ENCODE data around the gene TTC22. TPM values are rescaled to one million over a fixed set of nuclear protein-coding genes. Genes with fewer than 3 reads are reported as not detected.

Gene TTC22
- total RNA-seq, 1 donor = not detected

DNA sequence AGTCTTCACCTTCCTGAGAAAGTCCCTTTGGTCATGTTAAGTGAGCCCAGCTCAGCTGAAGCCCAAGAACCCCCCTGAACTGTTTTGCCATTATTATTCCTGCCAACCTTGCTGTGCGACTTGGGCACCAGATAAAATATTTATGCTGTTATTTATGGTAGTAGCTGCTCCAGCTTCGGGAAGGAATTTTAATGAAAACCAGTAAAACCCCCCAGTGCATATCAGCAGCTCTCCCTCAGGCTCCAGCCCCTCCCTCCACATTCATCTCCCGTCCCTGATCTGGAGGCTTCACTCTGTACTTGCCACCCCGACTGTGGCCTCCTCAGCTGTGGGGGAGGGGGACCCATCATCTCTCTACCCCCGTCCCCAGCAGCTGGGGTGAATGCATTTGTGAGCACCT is 12.7 kb downstream of the TTC22 start:
- DNase-seq (ENCODE audit: low read depth) = no peak
- TF ChIP-seq, protein P1, sequence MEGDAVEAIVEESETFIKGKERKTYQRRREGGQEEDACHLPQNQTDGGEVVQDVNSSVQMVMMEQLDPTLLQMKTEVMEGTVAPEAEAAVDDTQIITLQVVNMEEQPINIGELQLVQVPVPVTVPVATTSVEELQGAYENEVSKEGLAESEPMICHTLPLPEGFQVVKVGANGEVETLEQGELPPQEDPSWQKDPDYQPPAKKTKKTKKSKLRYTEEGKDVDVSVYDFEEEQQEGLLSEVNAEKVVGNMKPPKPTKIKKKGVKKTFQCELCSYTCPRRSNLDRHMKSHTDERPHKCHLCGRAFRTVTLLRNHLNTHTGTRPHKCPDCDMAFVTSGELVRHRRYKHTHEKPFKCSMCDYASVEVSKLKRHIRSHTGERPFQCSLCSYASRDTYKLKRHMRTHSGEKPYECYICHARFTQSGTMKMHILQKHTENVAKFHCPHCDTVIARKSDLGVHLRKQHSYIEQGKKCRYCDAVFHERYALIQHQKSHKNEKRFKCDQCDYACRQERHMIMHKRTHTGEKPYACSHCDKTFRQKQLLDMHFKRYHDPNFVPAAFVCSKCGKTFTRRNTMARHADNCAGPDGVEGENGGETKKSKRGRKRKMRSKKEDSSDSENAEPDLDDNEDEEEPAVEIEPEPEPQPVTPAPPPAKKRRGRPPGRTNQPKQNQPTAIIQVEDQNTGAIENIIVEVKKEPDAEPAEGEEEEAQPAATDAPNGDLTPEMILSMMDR (IDR thresholded peaks at IDR 0.05; ENCODE audit: insufficient read depth, low read depth, low read length) = no peak
- H3K4me3 ChIP-seq (ENCODE audit: low read depth, low read length) = no peak overlapping the region

DNA sequence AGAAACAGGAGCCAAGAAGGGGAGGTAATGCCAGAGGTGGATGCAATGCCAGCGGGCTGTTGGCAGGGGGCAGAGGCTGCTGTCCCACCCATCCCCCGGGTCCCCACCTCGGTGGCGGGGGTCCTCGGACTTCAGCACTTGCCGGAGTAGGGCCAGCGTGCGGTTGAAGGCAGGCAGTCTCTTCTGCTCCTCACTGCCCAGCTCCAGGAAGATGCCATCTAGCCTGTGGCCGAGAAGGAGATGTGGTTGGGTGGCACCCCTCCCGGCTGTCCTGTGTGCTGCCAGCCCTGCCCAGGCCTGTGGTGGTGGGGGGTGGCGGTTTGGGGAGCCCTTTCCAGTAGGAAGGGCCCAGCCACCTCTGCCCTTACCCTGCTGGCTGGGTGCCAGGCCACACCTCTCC is 13.5 kb downstream of the TTC22 start:
- no peak for DNase-seq (ENCODE audit: low read depth)
- no peak overlapping the region for H3K4me3 ChIP-seq (ENCODE audit: low read depth, low read length)
- TF ChIP-seq, protein P1 (IDR thresholded peaks at IDR 0.05; ENCODE audit: insufficient read depth, low read depth, low read length) = no peak

DNA sequence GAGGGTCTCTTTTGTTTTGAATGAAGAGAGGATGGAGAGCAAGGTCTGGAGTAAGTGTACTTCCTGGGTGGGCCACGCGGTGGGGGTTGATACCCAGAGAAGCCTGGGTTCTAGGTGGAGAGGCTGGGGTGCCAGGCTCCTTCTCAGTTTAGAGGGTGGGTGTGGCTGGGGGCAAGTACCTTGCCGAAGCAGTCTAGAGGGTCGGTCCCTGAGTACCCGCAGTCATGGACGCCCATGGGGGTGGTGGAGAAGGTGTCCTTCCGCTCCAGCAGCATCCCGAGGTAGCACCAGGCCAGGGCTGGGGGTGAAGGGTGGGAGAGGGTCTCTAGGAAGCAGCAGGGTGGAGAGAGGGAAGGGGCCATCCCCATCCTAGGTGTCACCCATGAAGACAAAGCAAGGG is 14.3 kb downstream of the TTC22 start:
- no peak for DNase-seq (ENCODE audit: low read depth)
- TF ChIP-seq, protein P1 (IDR thresholded peaks at IDR 0.05; ENCODE audit: insufficient read depth, low read depth, low read length) = no peak

DNA sequence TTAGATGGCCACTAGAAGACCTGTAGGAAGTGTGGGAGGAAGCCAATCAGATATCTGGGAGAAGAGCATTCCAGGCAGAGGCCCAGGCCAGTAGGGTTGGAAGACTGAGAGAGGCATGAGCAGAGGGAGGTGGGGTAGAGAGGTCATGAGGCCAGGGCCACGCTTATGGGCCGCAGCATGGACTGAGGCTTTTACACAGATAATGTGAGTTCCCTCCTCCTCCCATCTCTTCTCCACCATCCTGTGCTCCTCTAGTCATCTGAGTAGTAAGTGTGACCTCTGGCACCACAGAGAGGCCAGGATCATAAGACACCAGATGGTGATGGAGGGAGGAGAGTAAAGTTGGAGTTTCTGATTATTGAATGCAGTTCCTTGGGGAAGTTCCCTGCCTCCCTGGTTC is 17.1 kb downstream of the TTC22 start:
- TF ChIP-seq, protein P1 (IDR thresholded peaks at IDR 0.05; ENCODE audit: insufficient read depth, low read depth, low read length) = no peak
- DNase-seq (ENCODE audit: low read depth) = no peak
- no peak overlapping the region for H3K4me3 ChIP-seq (ENCODE audit: low read depth, low read length)

More for the DNA sequence above, 14.3 kb downstream of the TTC22 start:
- H3K4me3 ChIP-seq (ENCODE audit: low read depth, low read length) = no peak overlapping the region

DNA sequence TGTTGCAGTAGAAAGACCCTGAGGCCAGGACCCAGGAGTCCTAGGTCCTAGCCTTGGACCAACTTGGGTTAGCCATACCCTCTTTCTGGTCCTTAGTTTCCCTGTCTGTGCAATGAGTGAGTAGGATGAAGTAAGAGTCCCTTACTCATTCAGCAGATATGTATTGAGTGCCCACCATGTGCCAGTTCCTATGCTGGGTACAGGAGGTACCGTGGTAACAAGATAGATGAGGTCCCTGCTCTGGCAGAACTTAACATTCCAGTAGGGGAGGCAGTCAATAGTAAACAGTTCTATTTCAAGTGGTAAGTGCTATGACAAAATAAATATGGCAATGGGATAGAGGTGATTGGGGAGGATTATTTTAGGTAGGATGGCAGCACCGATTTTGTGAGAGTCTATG is 18.5 kb downstream of the TTC22 start:
- TF ChIP-seq, protein P1 (IDR thresholded peaks at IDR 0.05; ENCODE audit: insufficient read depth, low read depth, low read length) = no peak
- no peak overlapping the region for H3K4me3 ChIP-seq (ENCODE audit: low read depth, low read length)
- DNase-seq (ENCODE audit: low read depth) = no peak

DNA sequence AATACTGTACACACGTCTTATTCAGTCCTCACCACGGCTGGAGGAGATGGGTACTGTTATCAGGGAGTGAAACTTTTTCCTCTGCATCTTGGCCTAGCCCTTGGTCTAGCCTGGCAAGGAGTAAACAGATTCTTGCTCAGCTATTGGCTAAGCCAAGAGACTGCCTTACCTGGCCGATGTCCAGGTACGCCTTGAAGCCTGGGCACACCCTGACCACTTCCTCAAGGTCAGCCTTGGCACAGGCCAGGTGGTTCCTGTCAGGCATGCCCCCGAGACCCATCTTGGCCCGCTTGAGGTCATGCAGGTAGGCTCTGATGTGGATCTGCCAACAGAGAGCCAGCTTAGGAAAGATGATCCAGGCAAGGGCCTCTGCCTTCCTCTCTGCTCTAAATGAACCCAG is 19.0 kb downstream of the TTC22 start:
- no peak overlapping the region for H3K4me3 ChIP-seq (ENCODE audit: low read depth, low read length)
- TF ChIP-seq, protein P1 (IDR thresholded peaks at IDR 0.05; ENCODE audit: insufficient read depth, low read depth, low read length) = no peak
- DNase-seq (ENCODE audit: low read depth) = no peak

DNA sequence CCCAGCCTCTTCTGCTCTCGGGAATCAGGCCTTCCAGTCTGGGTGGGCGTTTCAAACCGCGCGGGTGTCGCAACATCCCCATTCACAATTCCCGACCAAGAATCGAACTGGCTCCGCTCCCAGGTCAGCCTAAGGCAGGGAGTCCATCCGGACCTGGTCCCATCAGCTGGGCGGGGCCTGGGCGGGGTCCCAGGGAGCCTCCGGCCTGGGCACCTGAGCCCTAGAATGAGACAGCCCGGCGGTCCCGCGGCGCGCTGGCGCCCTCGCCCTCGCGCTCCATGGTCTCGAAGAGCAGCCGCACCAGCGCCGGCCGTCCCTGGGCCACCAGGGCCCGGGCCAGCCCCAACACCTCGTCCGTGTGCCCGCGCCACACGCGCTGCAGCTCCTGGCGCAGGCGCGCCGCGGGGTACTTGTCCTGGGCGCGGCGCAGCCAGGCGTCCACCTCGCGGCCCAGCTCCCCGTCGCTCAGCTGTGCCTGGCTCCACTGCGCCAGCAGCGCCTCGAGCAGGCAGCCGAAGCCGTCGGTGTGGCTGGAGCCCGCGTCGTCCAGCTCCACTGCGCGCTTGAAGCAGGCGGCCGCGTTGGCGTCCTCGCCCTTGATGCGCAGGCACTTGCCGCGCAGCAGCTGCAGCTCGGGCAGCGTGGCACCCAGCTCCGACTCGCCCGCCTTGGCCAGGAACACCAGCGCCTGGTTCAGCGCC is 19.9 kb downstream of the TTC22 start:
- H3K4me3 ChIP-seq (ENCODE audit: low read depth, low read length) = no peak overlapping the region
- TF ChIP-seq, protein P1 (IDR thresholded peaks at IDR 0.05; ENCODE audit: insufficient read depth, low read depth, low read length) = no peak
- DNase-seq (ENCODE audit: low read depth) = no peak

All from fibroblast of villous mesenchyme (primary cell).